K562 (cell line): ENCODE results near the gene RUNDC3A. TPM values are rescaled to one million over a fixed set of nuclear protein-coding genes. Genes with fewer than 3 reads are reported as not detected.

Experiments used
- BACH1 ChIP-seq: fragments of 200-800 bp; sonication (Bioruptor generic); IDR thresholded peaks from 2 replicates; pipeline ENCODE4 v1.6.1; 2016; ENCODE audit warnings: missing genetic modification characterization, missing compliant biosample characterization
- BRD4 ChIP-seq: fragments of 200-600 bp; sonication (generic); IDR thresholded peaks from 2 replicates; pipeline ENCODE4 v1.6.1; 2017; ENCODE audit warnings: inconsistent platforms
- ELF1 ChIP-seq: fragments of 200-800 bp; sonication (Bioruptor generic); IDR thresholded peaks from 2 replicates; pipeline ENCODE4 v1.6.1; 2016; ENCODE audit warnings: missing genetic modification characterization, missing compliant biosample characterization
- HMGN3 ChIP-seq: IDR thresholded peaks from 2 replicates; pipeline ENCODE4 v1.6.1; 2011; ENCODE audit warnings: borderline replicate concordance, low read depth, mild to moderate bottlenecking, mixed read lengths, low read length; ENCODE audit not compliant: insufficient read length; ENCODE audit errors: extremely low read depth
- KLF10 ChIP-seq: fragments of 250-450 bp; sonication (Bioruptor Pico); IDR thresholded peaks from 2 replicates; pipeline ENCODE4 v1.6.1; 2021; ENCODE audit warnings: matching md5 sums
- LCOR ChIP-seq: sonication (generic); formaldehyde crosslinking; IDR thresholded peaks from 2 replicates; pipeline ENCODE4 v1.8.0; 2022; ENCODE audit warnings: mild to moderate bottlenecking, missing genetic modification reagents
- MAZ ChIP-seq, 2 experiments: fragments of 450-650 bp in 1 of 2; sonication (generic) in 1 of 2; formaldehyde crosslinking; IDR thresholded peaks in 1 of 2; conservative IDR thresholded peaks in 1 of 2; 2 replicates each; pipeline versions ENCODE4 v1.4.0 to v1.5.0; 2020; ENCODE audit warnings: mild to moderate bottlenecking in 1 of 2, missing genetic modification reagents in 1 of 2
- NFIX ChIP-seq: fragments of 250-450 bp; sonication (Bioruptor Pico); IDR thresholded peaks from 2 replicates; pipeline ENCODE4 v1.4.0; 2020; ENCODE audit warnings: low read depth, mild to moderate bottlenecking, moderate library complexity
- RB1 ChIP-seq: fragments of 450-650 bp; IDR thresholded peaks from 2 replicates; pipeline ENCODE4 v1.6.1; 2017; ENCODE audit warnings: low read depth, mild to moderate bottlenecking
- SAFB2 ChIP-seq: fragments of 200-400 bp; formaldehyde crosslinking; IDR thresholded peaks from 2 replicates; pipeline ENCODE4 v1.6.1; 2018; ENCODE audit warnings: borderline replicate concordance, low read length, low read depth, moderate library complexity; ENCODE audit not compliant: severe bottlenecking
- SMARCA5 ChIP-seq: fragments of 450-650 bp; IDR thresholded peaks from 2 replicates; pipeline ENCODE4 v1.6.1; 2016
- SP1 ChIP-seq: sonication (generic); formaldehyde crosslinking; IDR thresholded peaks from 2 replicates; pipeline ENCODE4 v1.8.1; 2022; ENCODE audit warnings: mild to moderate bottlenecking, missing genetic modification reagents
- ZNF143 ChIP-seq: sonication (generic); formaldehyde crosslinking; IDR thresholded peaks from 2 replicates; pipeline ENCODE4 v1.9.0; 2022; ENCODE audit warnings: mild to moderate bottlenecking, missing genetic modification reagents
- ZNF584 ChIP-seq: fragments of 200-800 bp; sonication (Bioruptor generic); IDR thresholded peaks from 2 replicates; pipeline ENCODE4 v1.6.1; 2016; ENCODE audit warnings: low read depth, mild to moderate bottlenecking, missing genetic modification characterization, missing compliant biosample characterization
- ZNF589 ChIP-seq: fragments of 200-800 bp; sonication (Bioruptor generic); IDR thresholded peaks from 2 replicates; pipeline ENCODE4 v1.6.1; 2016; ENCODE audit warnings: low read depth, missing genetic modification characterization, missing compliant biosample characterization
- ZNF695 ChIP-seq: fragments of 450-650 bp; formaldehyde crosslinking; IDR thresholded peaks from 2 replicates; pipeline ENCODE4 v1.4.0; 2020; ENCODE audit warnings: mild to moderate bottlenecking, moderate library complexity
- ZNF707 ChIP-seq: fragments of 250-450 bp; sonication (Bioruptor Pico); conservative IDR thresholded peaks from 2 replicates; pipeline ENCODE4 v1.8.0; 2022; ENCODE audit warnings: inconsistent platforms, mild to moderate bottlenecking, moderate library complexity
- polyA plus RNA-seq, 8 experiments: library from polyadenylated mRNA; depleted of rRNA in 4 of 8; stranded (reverse) in 5 of 8; unstranded in 3 of 8; fragments of >200 nt; fragmentation: Nextera tagmentation in 2 of 8; fragmentation: Illumina TruSeq in 1 of 8; extraction: Ambion mirVana in 2 of 8; extraction: Trizol in 1 of 8; gene quantifications; 2 replicates each; pipeline versions ENCODE4 v1.2.1 to v1.2.3, GENCODE V29; 2011 to 2014; ENCODE audit warnings: inconsistent platforms in 1 of 8, missing spikeins in 1 of 8
- total RNA-seq, 7 experiments: library from RNA; depleted of rRNA in 6 of 7; stranded (reverse); fragments of >200 nt in 6 of 7; fragmentation: Illumina TruSeq in 2 of 7; extraction: Trizol in 2 of 7; gene quantifications; 2 replicates each; pipeline versions ENCODE4 v1.2.1 to v1.2.3, GENCODE V29; 2011 to 2021; ENCODE audit warnings: low replicate concordance in 1 of 7
- TF ChIP-seq, protein P1 (sequence below): sonication (generic); formaldehyde crosslinking; IDR thresholded peaks from 2 replicates; pipeline ENCODE4 v1.8.0; 2022; ENCODE audit warnings: mild to moderate bottlenecking, low read depth, missing genetic modification reagents
- TF ChIP-seq, protein P2 (sequence below): conservative IDR thresholded peaks from 2 replicates; pipeline ENCODE4 v1.6.1; 2011; ENCODE audit warnings: low read depth, mild to moderate bottlenecking, low read length; ENCODE audit not compliant: control insufficient read depth
- TF ChIP-seq, protein P3 (sequence below): fragments of 450-650 bp; IDR thresholded peaks from 2 replicates; pipeline ENCODE4 v1.6.1; 2018; ENCODE audit not compliant: partially characterized antibody
- TF ChIP-seq, protein P4 (sequence below), 2 experiments: fragments of 450-650 bp in 1 of 2; sonication (generic) in 1 of 2; formaldehyde crosslinking in 1 of 2; IDR thresholded peaks in 1 of 2; conservative IDR thresholded peaks in 1 of 2; 2 replicates each; pipeline versions ENCODE4 v1.6.1 to v1.8.1; 2016 to 2023; ENCODE audit warnings: mild to moderate bottlenecking in 2 of 2, moderate library complexity in 2 of 2, inconsistent platforms in 1 of 2, missing genetic modification reagents in 1 of 2

RUNDC3A gene
- total and polyA plus RNA-seq, 9 of the 15 experiments (the other 6 are each of a cell fraction or from before 2014, with no cell fraction given), result not detected

DNA sequence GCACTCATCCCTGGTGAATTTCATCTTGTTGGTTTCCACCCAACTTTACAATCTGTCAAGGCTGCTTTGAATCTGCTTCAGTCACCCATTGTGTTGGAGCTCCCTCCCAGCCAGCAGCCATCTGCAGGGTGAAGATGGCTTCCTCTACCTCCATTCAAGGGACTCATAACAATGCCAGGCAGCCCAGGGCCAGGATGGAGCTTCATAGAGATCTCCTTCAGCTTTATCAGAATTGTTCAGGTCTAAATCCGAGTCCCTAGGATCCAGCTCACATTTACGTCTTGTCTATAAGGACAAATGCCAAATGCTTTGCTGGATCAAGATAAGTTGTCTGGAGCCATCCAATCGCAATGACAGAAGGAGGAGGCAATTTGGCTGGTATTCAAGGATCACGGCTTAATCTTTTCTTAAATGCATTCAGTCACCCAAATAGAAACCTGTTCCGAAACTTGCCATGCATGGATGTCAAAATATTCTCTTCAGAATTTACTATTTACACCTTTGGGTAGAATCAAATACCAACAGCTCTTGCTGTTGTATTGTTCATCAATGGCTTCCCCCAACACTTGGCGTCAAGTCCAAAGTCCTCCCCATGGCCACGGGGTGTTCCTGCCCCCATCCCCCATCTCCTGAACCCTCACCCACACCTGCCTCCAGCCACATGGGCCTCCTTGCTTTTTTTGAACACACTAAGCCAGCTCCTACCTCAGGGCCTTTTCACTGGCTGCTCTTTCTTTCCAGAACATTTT, 59.0 kb downstream of the RUNDC3A start (continued):
- TF ChIP-seq ZNF589, result no peak
- no peak for TF ChIP-seq ZNF584 (CRISPR knock-in tag)
- TF ChIP-seq MAZ (CRISPR knock-in tag; conservative IDR thresholded peaks at IDR 0.05 in 1 of 2, IDR thresholded peaks at IDR 0.05 in 1 of 2), result no peak
- no peak for TF ChIP-seq ELF1 (tag)
- TF ChIP-seq, protein P1, sequence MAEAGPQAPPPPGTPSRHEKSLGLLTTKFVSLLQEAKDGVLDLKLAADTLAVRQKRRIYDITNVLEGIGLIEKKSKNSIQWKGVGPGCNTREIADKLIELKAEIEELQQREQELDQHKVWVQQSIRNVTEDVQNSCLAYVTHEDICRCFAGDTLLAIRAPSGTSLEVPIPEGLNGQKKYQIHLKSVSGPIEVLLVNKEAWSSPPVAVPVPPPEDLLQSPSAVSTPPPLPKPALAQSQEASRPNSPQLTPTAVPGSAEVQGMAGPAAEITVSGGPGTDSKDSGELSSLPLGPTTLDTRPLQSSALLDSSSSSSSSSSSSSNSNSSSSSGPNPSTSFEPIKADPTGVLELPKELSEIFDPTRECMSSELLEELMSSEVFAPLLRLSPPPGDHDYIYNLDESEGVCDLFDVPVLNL, result no peak
- TF ChIP-seq, protein P2, sequence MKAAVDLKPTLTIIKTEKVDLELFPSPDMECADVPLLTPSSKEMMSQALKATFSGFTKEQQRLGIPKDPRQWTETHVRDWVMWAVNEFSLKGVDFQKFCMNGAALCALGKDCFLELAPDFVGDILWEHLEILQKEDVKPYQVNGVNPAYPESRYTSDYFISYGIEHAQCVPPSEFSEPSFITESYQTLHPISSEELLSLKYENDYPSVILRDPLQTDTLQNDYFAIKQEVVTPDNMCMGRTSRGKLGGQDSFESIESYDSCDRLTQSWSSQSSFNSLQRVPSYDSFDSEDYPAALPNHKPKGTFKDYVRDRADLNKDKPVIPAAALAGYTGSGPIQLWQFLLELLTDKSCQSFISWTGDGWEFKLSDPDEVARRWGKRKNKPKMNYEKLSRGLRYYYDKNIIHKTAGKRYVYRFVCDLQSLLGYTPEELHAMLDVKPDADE, result no peak
- TF ChIP-seq KLF10, result no peak
- TF ChIP-seq, protein P3, sequence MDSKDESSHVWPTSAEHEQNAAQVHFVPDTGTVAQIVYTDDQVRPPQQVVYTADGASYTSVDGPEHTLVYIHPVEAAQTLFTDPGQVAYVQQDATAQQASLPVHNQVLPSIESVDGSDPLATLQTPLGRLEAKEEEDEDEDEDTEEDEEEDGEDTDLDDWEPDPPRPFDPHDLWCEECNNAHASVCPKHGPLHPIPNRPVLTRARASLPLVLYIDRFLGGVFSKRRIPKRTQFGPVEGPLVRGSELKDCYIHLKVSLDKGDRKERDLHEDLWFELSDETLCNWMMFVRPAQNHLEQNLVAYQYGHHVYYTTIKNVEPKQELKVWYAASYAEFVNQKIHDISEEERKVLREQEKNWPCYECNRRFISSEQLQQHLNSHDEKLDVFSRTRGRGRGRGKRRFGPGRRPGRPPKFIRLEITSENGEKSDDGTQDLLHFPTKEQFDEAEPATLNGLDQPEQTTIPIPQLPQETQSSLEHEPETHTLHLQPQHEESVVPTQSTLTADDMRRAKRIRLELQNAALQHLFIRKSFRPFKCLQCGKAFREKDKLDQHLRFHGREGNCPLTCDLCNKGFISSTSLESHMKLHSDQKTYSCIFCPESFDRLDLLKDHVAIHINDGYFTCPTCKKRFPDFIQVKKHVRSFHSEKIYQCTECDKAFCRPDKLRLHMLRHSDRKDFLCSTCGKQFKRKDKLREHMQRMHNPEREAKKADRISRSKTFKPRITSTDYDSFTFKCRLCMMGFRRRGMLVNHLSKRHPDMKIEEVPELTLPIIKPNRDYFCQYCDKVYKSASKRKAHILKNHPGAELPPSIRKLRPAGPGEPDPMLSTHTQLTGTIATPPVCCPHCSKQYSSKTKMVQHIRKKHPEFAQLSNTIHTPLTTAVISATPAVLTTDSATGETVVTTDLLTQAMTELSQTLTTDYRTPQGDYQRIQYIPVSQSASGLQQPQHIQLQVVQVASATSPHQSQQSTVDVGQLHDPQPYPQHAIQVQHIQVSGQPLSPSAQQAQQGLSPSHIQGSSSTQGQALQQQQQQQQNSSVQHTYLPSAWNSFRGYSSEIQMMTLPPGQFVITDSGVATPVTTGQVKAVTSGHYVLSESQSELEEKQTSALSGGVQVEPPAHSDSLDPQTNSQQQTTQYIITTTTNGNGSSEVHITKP, result peak; percentile 77
- TF ChIP-seq SP1 (CRISPR knock-in tag), result no peak
- no peak for TF ChIP-seq SMARCA5
- TF ChIP-seq BRD4, result no peak
- TF ChIP-seq, protein P4, sequence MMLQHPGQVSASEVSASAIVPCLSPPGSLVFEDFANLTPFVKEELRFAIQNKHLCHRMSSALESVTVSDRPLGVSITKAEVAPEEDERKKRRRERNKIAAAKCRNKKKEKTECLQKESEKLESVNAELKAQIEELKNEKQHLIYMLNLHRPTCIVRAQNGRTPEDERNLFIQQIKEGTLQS (IDR thresholded peaks at IDR 0.05), result no peak
- TF ChIP-seq, protein P4 (CRISPR knock-in tag; conservative IDR thresholded peaks at IDR 0.05), result no peak
- TF ChIP-seq ZNF695 (CRISPR knock-in tag), result no peak
- TF ChIP-seq BACH1 (tag), result no peak
- TF ChIP-seq HMGN3, result no peak
- no peak for TF ChIP-seq NFIX (CRISPR knock-in tag)
- no peak for TF ChIP-seq RB1
- TF ChIP-seq SAFB2, result no peak
- TF ChIP-seq ZNF707 (CRISPR knock-in tag), result no peak
- TF ChIP-seq ZNF143, result no peak
- TF ChIP-seq LCOR (CRISPR knock-in tag), result no peak
